DOHH2 (cell line): Measurements from ENCODE around the gene OR13A1.
"Not testable (repeated sequence)": the region's sequence is repeated elsewhere in the genome, so short reads cannot be mapped to it uniquely, and the experiment has no call there.

Source experiments
- H3F3A ChIP-seq: fragments of 200-600 bp; sonication (generic), shearing (Covaris generic); 2 replicates; pipeline ENCODE4 v1.6.0; 2016; ENCODE audit warnings: antibody characterized with exemption, mild to moderate bottlenecking; ENCODE audit not compliant: control insufficient read depth, insufficient read depth
- H3K27ac ChIP-seq: fragments of 200-600 bp; sonication (generic); 2 replicates; pipeline ENCODE4 v1.5.1; 2014; ENCODE audit warnings: low read depth, mild to moderate bottlenecking, low read length, moderate library complexity
- H3K27me3 ChIP-seq: fragments of 200-600 bp; sonication (generic); 2 replicates; pipeline ENCODE4 v1.6.1; 2014; ENCODE audit warnings: mild to moderate bottlenecking, low read length, mixed read lengths; ENCODE audit not compliant: control insufficient read depth
- H3K36me3 ChIP-seq: fragments of 200-600 bp; sonication (generic); 2 replicates; pipeline ENCODE4 v1.6.1; 2014; ENCODE audit warnings: mild to moderate bottlenecking, low read length, moderate library complexity, mixed read lengths; ENCODE audit not compliant: control insufficient read depth
- H3K4me1 ChIP-seq: fragments of 200-600 bp; sonication (generic); 2 replicates; pipeline ENCODE4 v1.6.1; 2014; ENCODE audit warnings: mild to moderate bottlenecking, low read length, mixed read lengths; ENCODE audit not compliant: control insufficient read depth
- H3K4me2 ChIP-seq: fragments of 200-600 bp; sonication (generic); 2 replicates; pipeline ENCODE4 v1.6.0; 2014; ENCODE audit warnings: mild to moderate bottlenecking, low read length, moderate library complexity
- H3K4me3 ChIP-seq: fragments of 200-600 bp; sonication (generic); 2 replicates; pipeline ENCODE4 v1.5.1; 2014; ENCODE audit warnings: mild to moderate bottlenecking, low read length, mixed read lengths
- H3K79me2 ChIP-seq: fragments of 200-600 bp; sonication (generic); 2 replicates; pipeline ENCODE4 v1.6.1; 2014; ENCODE audit warnings: mild to moderate bottlenecking, low read length, mixed read lengths; ENCODE audit not compliant: control insufficient read depth
- H3K9me2 ChIP-seq: fragments of 200-600 bp; sonication (generic); replicated peaks from 2 replicates; pipeline ENCODE4 v1.6.1; 2014; ENCODE audit warnings: mild to moderate bottlenecking, low read length, mixed read lengths; ENCODE audit not compliant: control insufficient read depth
- H3K9me3 ChIP-seq: fragments of 200-600 bp; sonication (generic); 2 replicates; pipeline ENCODE4 v1.6.1; 2014; ENCODE audit warnings: antibody characterized with exemption, low read length, mixed read lengths; ENCODE audit not compliant: control insufficient read depth, insufficient read depth
- H4K20me1 ChIP-seq: fragments of 200-600 bp; sonication (generic); 2 replicates; pipeline ENCODE4 v1.6.0; 2014; ENCODE audit warnings: low read depth, mild to moderate bottlenecking, antibody characterized with exemption, low read length, moderate library complexity; ENCODE audit not compliant: control insufficient read depth, insufficient read depth
- CTCF ChIP-seq: fragments of 200-600 bp; sonication (generic); IDR thresholded peaks from one replicate; pipeline ENCODE4 v1.5.1; 2014; ENCODE audit warnings: antibody characterized with exemption, mild to moderate bottlenecking, low read depth, low read length; ENCODE audit not compliant: poor library complexity, severe bottlenecking
- EZH2phosphoT487 ChIP-seq: fragments of 200-600 bp; sonication (generic); IDR thresholded peaks from 2 replicates; pipeline ENCODE4 v1.6.1; 2017; ENCODE audit warnings: borderline replicate concordance, mild to moderate bottlenecking, antibody characterized with exemption, low read length, moderate library complexity, mixed read lengths

Gene OR13A1

GRCh38 chr10:45339894-45340293 is 24.5 kb upstream of the OR13A1 start:
- peaks cover 30% of the 10 kb centered on the region for H3K79me2 ChIP-seq
- H3K9me2 ChIP-seq: no peaks in the 10 kb centered on the region
- H3K4me2 ChIP-seq: no peak overlapping the region
- no peak overlapping the region for H3K4me3 ChIP-seq
- TF ChIP-seq CTCF: no peak
- no peak for TF ChIP-seq EZH2phosphoT487
- H3K9me3 ChIP-seq: peaks cover 29% of the 10 kb centered on the region
- H3K27me3 ChIP-seq: no peaks in the 10 kb centered on the region
- H3K4me1 ChIP-seq: no peaks in the 10 kb centered on the region
- no peak overlapping the region for H3K27ac ChIP-seq
- no peaks in the 10 kb centered on the region for H4K20me1 ChIP-seq
- no peaks in the 10 kb centered on the region for H3F3A ChIP-seq
- peaks cover 77% of the 10 kb centered on the region for H3K36me3 ChIP-seq

GRCh38 chr10:45331824-45332223 is 16.4 kb upstream of the OR13A1 start:
- not testable (repeated sequence) for H3K9me2 ChIP-seq, H3K79me2 ChIP-seq, H3K4me2 ChIP-seq, H3K27ac ChIP-seq, H4K20me1 ChIP-seq, H3F3A ChIP-seq, H3K4me1 ChIP-seq, H3K27me3 ChIP-seq, H3K4me3 ChIP-seq
- Histone ChIP-seq H3K36me3 (peaks cover 45% of the 10 kb centered on the region), H3K9me3 (peaks cover 27% of the 10 kb centered on the region; the same call in 1 of the 2 replicates)

GRCh38 chr10:45326864-45327263 is 11.5 kb upstream of the OR13A1 start:
- not testable (repeated sequence) for H3K4me3 ChIP-seq, H3K36me3 ChIP-seq, H3K27ac ChIP-seq

GRCh38 chr10:45325116-45325515 is 9.7 kb upstream of the OR13A1 start:
- no peaks in the 10 kb centered on the region for H3K27me3 ChIP-seq
- peaks cover 16% of the 10 kb centered on the region; the same call in 1 of the 2 replicates for H3K9me3 ChIP-seq
- peaks cover 9% of the 10 kb centered on the region for H3K36me3 ChIP-seq
- H3K9me2 ChIP-seq: no peaks in the 10 kb centered on the region
- TF ChIP-seq CTCF (no peak), EZH2phosphoT487 (no peak)
- H4K20me1 ChIP-seq: no peaks in the 10 kb centered on the region
- H3K4me2 ChIP-seq: no peak overlapping the region
- H3K27ac ChIP-seq: no peak overlapping the region
- H3K79me2 ChIP-seq: no peaks in the 10 kb centered on the region
- H3K4me3 ChIP-seq: no peak overlapping the region
- no peaks in the 10 kb centered on the region for H3K4me1 ChIP-seq
- H3F3A ChIP-seq: peaks cover 7% of the 10 kb centered on the region; the same call in 1 of the 2 replicates

More at GRCh38 chr10:45326864-45327263, 11.5 kb upstream of the OR13A1 start:
- H3F3A ChIP-seq, H4K20me1 ChIP-seq, H3K9me3 ChIP-seq, H3K79me2 ChIP-seq, H3K27me3 ChIP-seq, H3K4me2 ChIP-seq, H3K4me1 ChIP-seq, H3K9me2 ChIP-seq: not testable (repeated sequence)
